ENCODE measurements around the gene PHEX.

PHEX gene

GRCh38 chrX:22163326-22163725 is 131.2 kb downstream of the PHEX start:
- DNase-seq = no peak
- TF ChIP-seq EZH2 (optimal IDR thresholded peaks at IDR 0.05; ENCODE audit: low read depth, low read length) (no peak), CTCF (IDR thresholded peaks at IDR 0.05; ENCODE audit: low read length) (no peak), EZH2phosphoT487 (IDR thresholded peaks at IDR 0.05; ENCODE audit: low read length) (no peak)
- H3K4me2 ChIP-seq (ENCODE audit: low read depth, low read length) = no peak overlapping the region

GRCh38 chrX:22164770-22165388 is 132.8 kb downstream of the PHEX start:
- Histone ChIP-seq H3K9me2 (replicated peaks; ENCODE audit: insufficient read depth, low read length) (no peaks in the 10 kb centered on the region), H3K4me2 (ENCODE audit: low read depth, low read length) (no peak overlapping the region), H3K36me3 (replicated peaks; ENCODE audit: insufficient read depth, low read length) (no peaks in the 10 kb centered on the region), H3K4me1 (ENCODE audit: low read length) (no peaks in the 10 kb centered on the region), H3K27me3 (replicated peaks; ENCODE audit: insufficient read depth, low read length) (no peaks in the 10 kb centered on the region), H3K4me3 (ENCODE audit: low read length) (no peak overlapping the region), H3F3A (ENCODE audit: insufficient read depth, low read length) (no peaks in the 10 kb centered on the region), H2AFZ (ENCODE audit: low read length) (no peak overlapping the region), H3K79me2 (ENCODE audit: low read length) (no peaks in the 10 kb centered on the region), H3K27ac (ENCODE audit: low read length) (no peak overlapping the region), H3K9ac (ENCODE audit: low read length) (no peak overlapping the region), H4K20me1 (ENCODE audit: insufficient read depth, low read length) (no peaks in the 10 kb centered on the region), H3K9me3 (replicated peaks; ENCODE audit: insufficient read depth, low read length) (no peaks in the 10 kb centered on the region)
- TF ChIP-seq CTCF (IDR thresholded peaks at IDR 0.05; ENCODE audit: low read length) (no peak), EZH2phosphoT487 (IDR thresholded peaks at IDR 0.05; ENCODE audit: low read length) (no peak), EZH2 (optimal IDR thresholded peaks at IDR 0.05; ENCODE audit: low read depth, low read length) (no peak)
- no peak for DNase-seq

More at GRCh38 chrX:22163326-22163725, 131.2 kb downstream of the PHEX start:
- no peak overlapping the region for H3K27ac ChIP-seq (ENCODE audit: low read length)
- no peaks in the 10 kb centered on the region for H3K27me3 ChIP-seq (replicated peaks; ENCODE audit: insufficient read depth, low read length)
- H3K4me3 ChIP-seq (ENCODE audit: low read length) = no peak overlapping the region
- H3K9me2 ChIP-seq (replicated peaks; ENCODE audit: insufficient read depth, low read length) = no peaks in the 10 kb centered on the region
- H3F3A ChIP-seq (ENCODE audit: insufficient read depth, low read length) = no peaks in the 10 kb centered on the region
- H3K9me3 ChIP-seq (replicated peaks; ENCODE audit: insufficient read depth, low read length) = no peaks in the 10 kb centered on the region
- H3K36me3 ChIP-seq (replicated peaks; ENCODE audit: insufficient read depth, low read length) = no peaks in the 10 kb centered on the region
- H4K20me1 ChIP-seq (ENCODE audit: insufficient read depth, low read length) = no peaks in the 10 kb centered on the region
- no peaks in the 10 kb centered on the region for H3K4me1 ChIP-seq (ENCODE audit: low read length)
- no peaks in the 10 kb centered on the region for H3K79me2 ChIP-seq (ENCODE audit: low read length)
- H2AFZ ChIP-seq (ENCODE audit: low read length) = no peak overlapping the region
- H3K9ac ChIP-seq (ENCODE audit: low read length) = no peak overlapping the region

- Histone ChIP-seq H3K36me3 (replicated peaks; ENCODE audit: insufficient read depth, low read length) (no peaks in the 10 kb centered on the region), H3K79me2 (ENCODE audit: low read length) (no peaks in the 10 kb centered on the region), H3F3A (ENCODE audit: insufficient read depth, low read length) (no peaks in the 10 kb centered on the region), H3K27ac (ENCODE audit: low read length) (no peak overlapping the region), H3K4me3 (ENCODE audit: low read length) (no peak overlapping the region), H3K9me2 (replicated peaks; ENCODE audit: insufficient read depth, low read length) (no peaks in the 10 kb centered on the region), H4K20me1 (ENCODE audit: insufficient read depth, low read length) (no peaks in the 10 kb centered on the region), H3K9me3 (replicated peaks; ENCODE audit: insufficient read depth, low read length) (no peaks in the 10 kb centered on the region), H3K4me1 (ENCODE audit: low read length) (no peaks in the 10 kb centered on the region), H3K9ac (ENCODE audit: low read length) (no peak overlapping the region), H3K4me2 (ENCODE audit: low read depth, low read length) (no peak overlapping the region), H3K27me3 (replicated peaks; ENCODE audit: insufficient read depth, low read length) (no peaks in the 10 kb centered on the region), H2AFZ (ENCODE audit: low read length) (no peak overlapping the region)
- no peak for DNase-seq
- no peak for TF ChIP-seq EZH2 (optimal IDR thresholded peaks at IDR 0.05; ENCODE audit: low read depth, low read length)
- TF ChIP-seq EZH2phosphoT487 (IDR thresholded peaks at IDR 0.05; ENCODE audit: low read length) = no peak
- TF ChIP-seq CTCF (IDR thresholded peaks at IDR 0.05; ENCODE audit: low read length) = no peak
Observed at GRCh38 chrX:22165732-22166457, 133.8 kb downstream of the PHEX start.

Measured in MM.1S (cell line).